PFSK-1 (cell line): Measurements from ENCODE around the gene RERG.

Experiments
- FOXP2 ChIP-seq: optimal IDR thresholded peaks from 2 replicates; pipeline ENCODE3; 2011; ENCODE audit warnings: borderline replicate concordance, control low read depth, inconsistent platforms; ENCODE audit not compliant: insufficient read depth; ENCODE audit errors: extremely low read length, extremely low read depth
- POLR2AphosphoS5 ChIP-seq: IDR thresholded peaks from 2 replicates; pipeline ENCODE4 v1.6.1; 2012; ENCODE audit warnings: low read depth, mild to moderate bottlenecking, control low read depth, low read length, moderate library complexity
- SIN3A ChIP-seq: IDR thresholded peaks from 2 replicates; pipeline ENCODE4 v1.6.1; 2012; ENCODE audit warnings: mild to moderate bottlenecking, low read length, moderate library complexity, borderline replicate concordance; ENCODE audit not compliant: insufficient read depth
- TAF1 ChIP-seq: IDR thresholded peaks from 2 replicates; pipeline ENCODE4 v1.6.1; 2012; ENCODE audit warnings: low read length, control low read depth, borderline replicate concordance; ENCODE audit not compliant: insufficient read depth
- TF ChIP-seq, protein P1 (sequence below), 2 experiments: IDR thresholded peaks; 2 replicates each; pipeline versions ENCODE4 v1.6.1 to v1.8.0; 2011 to 2012; ENCODE audit warnings: low read depth in 2 of 2, low read length in 2 of 2, control low read depth in 1 of 2, inconsistent platforms in 1 of 2, mild to moderate bottlenecking in 1 of 2, moderate library complexity in 1 of 2; ENCODE audit not compliant: insufficient read depth in 1 of 2

Gene RERG

DNA sequence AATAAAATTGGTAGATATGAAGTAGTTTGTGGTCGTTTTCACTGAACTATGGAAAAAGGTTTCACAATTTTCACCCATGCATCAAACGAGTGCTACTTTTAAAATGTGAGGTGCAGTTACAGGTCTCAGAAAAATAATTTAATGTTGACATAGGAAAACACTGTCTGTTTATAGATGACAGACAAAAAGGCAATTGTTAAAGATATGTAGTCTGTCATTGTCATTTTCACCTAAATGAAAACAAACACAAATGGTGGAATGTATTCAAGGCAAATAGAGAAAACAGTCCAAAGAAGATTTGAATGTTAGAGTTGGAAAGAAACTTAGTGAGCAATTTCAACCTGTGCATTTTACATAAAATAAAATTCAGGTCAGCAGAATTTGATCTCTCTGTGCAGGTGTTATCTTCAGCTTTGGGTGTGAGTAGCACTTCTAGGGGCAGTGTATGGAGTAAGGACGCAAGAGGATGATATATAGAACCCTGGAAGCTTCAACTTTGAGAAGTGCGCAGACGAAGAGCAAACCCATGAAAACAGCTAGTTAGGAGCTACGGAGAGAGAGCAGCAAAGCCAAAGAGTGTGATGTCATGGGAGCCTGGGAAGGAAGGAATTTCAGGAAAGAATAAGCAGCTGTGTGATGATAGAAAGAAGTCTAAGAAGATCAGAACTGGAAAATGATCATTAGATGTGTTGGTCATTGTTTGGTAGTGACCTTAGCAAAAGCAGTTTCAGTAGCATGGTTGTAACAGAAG, 6.2 kb downstream of the RERG start:
- TF ChIP-seq TAF1 (no peak), FOXP2 (no peak), SIN3A (no peak), POLR2AphosphoS5 (no peak)
- TF ChIP-seq, protein P1, sequence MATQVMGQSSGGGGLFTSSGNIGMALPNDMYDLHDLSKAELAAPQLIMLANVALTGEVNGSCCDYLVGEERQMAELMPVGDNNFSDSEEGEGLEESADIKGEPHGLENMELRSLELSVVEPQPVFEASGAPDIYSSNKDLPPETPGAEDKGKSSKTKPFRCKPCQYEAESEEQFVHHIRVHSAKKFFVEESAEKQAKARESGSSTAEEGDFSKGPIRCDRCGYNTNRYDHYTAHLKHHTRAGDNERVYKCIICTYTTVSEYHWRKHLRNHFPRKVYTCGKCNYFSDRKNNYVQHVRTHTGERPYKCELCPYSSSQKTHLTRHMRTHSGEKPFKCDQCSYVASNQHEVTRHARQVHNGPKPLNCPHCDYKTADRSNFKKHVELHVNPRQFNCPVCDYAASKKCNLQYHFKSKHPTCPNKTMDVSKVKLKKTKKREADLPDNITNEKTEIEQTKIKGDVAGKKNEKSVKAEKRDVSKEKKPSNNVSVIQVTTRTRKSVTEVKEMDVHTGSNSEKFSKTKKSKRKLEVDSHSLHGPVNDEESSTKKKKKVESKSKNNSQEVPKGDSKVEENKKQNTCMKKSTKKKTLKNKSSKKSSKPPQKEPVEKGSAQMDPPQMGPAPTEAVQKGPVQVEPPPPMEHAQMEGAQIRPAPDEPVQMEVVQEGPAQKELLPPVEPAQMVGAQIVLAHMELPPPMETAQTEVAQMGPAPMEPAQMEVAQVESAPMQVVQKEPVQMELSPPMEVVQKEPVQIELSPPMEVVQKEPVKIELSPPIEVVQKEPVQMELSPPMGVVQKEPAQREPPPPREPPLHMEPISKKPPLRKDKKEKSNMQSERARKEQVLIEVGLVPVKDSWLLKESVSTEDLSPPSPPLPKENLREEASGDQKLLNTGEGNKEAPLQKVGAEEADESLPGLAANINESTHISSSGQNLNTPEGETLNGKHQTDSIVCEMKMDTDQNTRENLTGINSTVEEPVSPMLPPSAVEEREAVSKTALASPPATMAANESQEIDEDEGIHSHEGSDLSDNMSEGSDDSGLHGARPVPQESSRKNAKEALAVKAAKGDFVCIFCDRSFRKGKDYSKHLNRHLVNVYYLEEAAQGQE (IDR thresholded peaks at IDR 0.05; ENCODE audit: insufficient read depth in 1 of 2, low read depth in 2 of 2, low read length in 2 of 2): no peak

DNA sequence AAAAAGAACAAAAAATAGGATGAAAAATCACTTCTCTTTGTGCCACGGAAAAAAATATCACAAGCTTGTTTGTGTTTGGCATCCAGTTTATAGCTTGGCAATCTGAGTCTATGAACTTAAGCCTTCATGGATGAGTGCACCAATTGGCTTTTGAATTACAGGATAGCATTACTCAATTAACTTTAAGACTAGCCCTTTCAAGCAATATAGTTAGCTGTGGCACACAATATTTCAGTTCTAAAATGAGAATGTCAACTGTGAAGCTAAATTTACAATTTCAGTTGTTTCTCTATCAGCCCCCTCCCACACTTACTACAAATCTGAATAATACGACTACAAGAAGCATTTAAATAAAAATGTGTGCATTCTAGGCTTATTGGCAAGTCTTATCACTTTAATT, 8.3 kb downstream of the RERG start:
- TF ChIP-seq SIN3A (no peak), POLR2AphosphoS5 (no peak), TAF1 (no peak), FOXP2 (no peak)
- TF ChIP-seq, protein P1 (IDR thresholded peaks at IDR 0.05; ENCODE audit: insufficient read depth in 1 of 2, low read depth in 2 of 2, low read length in 2 of 2): no peak

DNA sequence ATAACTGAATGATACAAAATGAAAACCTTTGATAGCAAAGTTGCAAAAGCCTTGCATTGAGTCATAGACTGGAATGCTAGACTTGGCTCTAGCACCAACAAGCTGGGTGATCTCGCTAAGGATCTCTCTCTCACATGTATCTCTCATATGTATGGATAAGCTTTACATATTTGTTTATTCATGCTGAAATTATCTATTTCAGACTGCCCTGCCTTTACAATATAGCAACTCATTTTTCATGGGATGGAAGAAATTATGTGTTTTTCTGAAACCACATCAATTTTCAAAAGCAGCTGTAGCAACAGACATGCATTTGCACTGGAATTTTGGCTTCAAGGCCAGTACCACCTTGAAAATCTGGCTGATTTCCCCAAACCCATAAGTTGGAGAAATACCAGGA, 11.4 kb downstream of the RERG start:
- TF ChIP-seq FOXP2: no peak

DNA sequence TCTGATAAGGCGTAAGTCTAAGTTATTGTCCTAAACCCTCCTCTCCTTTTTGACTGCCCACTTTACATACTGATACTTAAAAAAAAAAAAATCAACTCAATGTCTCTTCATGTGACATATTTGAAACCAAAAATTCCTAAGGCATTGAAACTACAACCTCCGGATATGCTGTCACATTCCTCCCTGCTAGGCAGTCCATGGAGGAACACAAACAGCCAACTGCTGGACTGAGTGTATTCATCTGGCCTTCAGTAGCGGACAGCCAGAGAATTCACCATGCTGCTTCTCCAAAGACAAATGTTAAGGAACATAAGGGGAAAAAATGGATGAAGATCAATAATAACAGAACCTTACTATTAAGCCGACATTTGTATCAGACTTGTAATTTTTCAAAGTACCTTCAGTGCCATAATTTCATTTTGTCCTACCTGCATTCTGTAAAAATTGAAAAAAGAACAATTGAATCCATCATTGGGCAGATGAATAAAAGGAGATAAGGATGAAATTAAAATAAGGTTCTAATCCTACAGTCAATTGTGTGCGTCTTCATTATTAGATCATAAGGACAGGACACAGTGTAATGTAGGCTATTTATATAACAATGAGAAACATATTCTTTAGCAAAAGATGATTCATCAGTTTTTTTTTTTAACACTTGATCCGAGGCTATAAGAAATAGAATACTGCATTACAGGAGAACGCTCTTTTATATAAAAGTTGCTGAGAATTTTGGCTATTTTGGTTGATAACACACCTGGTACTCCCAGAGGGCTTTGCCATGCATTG, 12.2 kb downstream of the RERG start:
- TF ChIP-seq, protein P1 (IDR thresholded peaks at IDR 0.05; ENCODE audit: insufficient read depth in 1 of 2, low read depth in 2 of 2, low read length in 2 of 2): no peak
- TF ChIP-seq POLR2AphosphoS5 (no peak), SIN3A (no peak), TAF1 (no peak)

DNA sequence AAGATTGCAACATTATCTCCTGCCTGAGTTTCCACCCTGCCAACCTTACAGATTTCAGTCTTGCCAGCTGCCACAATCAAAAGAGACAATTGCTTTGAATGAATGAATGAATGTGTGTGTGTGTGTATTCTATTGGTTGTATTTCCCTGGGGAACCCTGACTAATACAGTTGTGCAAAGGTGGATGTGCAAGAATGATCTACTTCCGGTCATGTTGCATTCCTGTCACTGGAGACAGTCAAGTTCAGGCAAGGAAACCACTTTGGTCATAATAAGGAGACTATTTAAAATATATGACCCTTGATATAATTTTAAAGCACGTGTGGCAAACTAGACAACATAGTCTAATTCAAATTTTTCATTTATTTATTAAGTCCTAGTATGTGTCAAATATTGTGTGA, 13.1 kb downstream of the RERG start:
- TF ChIP-seq SIN3A: no peak
- no peak for TF ChIP-seq POLR2AphosphoS5
- no peak for TF ChIP-seq FOXP2
- TF ChIP-seq, protein P1 (IDR thresholded peaks at IDR 0.05; ENCODE audit: insufficient read depth in 1 of 2, low read depth in 2 of 2, low read length in 2 of 2): no peak
- no peak for TF ChIP-seq TAF1
